C1 segment of cervical spinal cord (tissue), 14 donors: ENCODE data around the gene FAS.

Source experiments
- DNase-seq, 14 donors: peaks; one replicate each; lab custom pipeline; 2025; lab: John Stamatoyannopoulos, UW

The FAS gene

DNA sequence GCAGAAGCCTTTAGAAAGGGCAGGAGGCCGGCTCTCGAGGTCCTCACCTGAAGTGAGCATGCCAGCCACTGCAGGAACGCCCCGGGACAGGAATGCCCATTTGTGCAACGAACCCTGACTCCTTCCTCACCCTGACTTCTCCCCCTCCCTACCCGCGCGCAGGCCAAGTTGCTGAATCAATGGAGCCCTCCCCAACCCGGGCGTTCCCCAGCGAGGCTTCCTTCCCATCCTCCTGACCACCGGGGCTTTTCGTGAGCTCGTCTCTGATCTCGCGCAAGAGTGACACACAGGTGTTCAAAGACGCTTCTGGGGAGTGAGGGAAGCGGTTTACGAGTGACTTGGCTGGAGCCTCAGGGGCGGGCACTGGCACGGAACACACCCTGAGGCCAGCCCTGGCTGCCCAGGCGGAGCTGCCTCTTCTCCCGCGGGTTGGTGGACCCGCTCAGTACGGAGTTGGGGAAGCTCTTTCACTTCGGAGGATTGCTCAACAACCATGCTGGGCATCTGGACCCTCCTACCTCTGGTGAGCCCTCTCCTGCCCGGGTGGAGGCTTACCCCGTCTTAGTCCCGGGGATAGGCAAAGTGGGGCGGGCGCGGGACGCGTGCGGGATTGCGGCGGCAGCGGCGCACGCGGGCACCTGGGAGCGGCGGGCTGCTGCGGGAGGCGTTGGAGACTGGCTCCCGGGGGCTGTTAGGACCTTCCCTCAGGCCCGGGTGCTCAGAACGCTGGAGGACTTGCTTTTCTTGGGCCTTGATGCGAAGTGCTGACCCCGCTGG lies at the start of gene FAS:
TSS of gene FAS (plus strand) at position 415 of the 777 bp plus-strand sequence. CDS start at position 494, 79 bp downstream.
- DNase-seq, result peak in 11 of 14 donors; percentile 17 to 85 (median 63)

DNA sequence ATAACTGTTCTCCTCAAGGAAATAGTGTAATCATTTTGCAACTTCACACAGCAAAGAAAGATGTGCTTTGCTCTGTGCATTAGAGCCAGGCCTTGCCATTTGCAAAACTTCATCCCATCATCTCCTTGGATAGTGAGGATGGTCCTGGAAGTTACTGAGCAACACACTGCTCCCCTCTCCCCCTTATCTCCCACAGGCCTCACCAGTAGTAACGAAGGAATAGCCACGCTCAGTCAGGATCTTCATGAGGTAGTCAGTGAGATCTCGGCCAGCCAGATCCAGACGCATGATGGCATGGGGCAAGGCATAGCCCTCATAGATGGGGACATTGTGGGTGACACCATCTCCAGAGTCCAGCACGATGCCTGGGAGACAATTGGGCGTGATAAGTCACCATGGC lies 49.6 kb upstream of the FAS start:
- no peak for DNase-seq

DNA sequence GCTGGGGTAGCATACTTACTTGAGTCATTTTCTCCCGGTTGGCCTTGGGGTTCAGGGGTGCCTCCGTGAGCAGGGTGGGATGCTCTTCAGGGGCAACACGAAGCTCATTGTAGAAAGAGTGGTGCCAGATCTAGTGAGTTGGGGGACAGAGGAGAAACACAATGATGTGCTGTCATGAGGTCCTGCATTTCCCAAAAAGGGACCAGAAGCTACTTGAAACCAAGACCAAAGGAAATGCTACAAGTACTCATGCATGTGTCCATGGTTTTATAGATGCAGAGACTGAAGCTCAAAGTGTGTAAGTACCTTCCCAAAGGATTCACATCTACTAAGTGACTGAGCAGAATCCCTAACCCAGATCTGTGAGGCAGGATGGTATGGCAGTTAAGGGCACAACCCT lies 46.8 kb upstream of the FAS start:
- no peak for DNase-seq

DNA sequence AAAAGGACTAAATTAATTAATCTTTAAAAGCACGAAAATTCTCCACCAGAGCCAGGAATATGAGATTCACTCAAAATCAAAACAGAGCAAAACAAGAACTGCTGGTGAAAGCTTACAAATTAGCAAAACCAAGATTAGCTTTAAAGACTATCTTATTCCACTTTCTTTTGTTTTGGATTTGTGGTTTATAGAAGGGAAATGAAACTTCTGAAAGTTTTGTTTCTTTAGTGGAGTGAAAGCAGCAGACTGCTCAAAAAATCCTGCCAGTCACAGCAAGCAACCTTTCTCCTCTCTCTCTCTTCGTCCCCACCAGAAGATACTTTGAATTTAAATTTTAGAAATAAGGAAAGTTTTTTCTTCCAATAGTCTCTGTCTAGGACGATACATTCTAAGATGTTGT lies 45.8 kb upstream of the FAS start:
- no peak for DNase-seq

DNA sequence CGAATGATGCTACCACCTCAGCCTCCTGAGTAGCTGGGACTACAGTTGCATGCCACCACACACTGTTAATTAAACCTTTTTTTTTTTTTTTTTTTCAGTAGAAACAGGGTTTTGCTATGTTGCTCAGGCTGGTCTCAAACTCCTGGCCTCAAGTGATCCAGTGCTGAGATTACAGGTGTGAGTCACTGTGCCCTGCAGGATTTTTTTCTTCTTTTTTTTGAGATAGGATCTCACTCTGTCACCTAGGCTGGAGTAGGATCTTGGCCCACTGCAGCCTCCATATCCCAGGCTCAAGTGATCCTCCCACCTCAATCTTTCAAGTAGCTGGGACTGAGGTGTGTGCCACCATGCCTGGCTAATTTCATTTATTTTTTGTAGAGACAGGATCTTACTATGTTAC lies 44.4 kb upstream of the FAS start:
- no peak for DNase-seq

DNA sequence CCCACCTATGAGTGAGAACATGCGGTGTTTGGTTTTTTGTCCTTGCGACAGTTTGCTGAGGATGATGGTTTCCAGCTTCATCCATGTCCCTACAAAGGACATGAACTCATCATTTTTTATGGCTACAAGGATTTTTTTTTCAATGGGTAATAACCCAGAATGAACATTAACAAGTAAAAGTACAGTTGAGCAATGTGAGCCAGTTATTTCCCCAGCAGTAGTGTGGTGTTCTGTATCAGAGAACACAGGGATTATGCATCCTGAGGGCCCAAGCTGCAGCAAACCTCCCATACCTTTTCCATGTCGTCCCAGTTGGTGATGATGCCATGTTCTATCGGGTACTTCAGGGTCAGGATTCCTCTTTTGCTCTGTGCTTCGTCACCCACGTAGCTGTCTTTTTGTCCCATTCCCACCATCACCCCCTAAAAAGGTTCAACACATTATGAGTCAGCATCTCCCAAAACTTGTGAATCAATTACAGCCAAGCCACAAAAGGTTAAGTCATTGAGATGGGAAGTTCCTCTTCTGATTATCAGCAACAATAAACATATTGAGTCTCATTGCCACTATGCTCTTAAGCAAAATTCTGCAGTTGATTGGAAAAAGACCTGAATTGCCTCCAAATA lies 43.5 kb upstream of the FAS start:
- DNase-seq, result no peak

DNA sequence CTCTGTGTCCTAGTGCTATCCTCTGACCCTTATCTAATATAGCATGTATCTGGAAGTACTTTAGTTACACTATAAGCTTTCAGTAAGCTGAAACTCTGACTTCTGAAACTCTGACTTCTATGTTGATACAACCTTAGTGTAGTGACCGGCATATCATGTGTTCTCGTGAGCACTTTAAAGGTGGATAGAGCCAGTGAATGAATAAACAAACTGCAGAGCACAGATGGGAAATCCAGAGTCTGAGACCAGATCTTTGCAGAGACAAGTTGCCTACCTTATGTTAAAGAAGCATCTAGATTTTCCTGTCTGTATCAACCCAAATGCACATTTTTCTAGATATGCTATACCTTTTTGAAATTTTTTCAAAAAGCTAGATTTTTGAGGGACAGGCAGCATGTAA lies 41.5 kb upstream of the FAS start:
- DNase-seq, result no peak

DNA sequence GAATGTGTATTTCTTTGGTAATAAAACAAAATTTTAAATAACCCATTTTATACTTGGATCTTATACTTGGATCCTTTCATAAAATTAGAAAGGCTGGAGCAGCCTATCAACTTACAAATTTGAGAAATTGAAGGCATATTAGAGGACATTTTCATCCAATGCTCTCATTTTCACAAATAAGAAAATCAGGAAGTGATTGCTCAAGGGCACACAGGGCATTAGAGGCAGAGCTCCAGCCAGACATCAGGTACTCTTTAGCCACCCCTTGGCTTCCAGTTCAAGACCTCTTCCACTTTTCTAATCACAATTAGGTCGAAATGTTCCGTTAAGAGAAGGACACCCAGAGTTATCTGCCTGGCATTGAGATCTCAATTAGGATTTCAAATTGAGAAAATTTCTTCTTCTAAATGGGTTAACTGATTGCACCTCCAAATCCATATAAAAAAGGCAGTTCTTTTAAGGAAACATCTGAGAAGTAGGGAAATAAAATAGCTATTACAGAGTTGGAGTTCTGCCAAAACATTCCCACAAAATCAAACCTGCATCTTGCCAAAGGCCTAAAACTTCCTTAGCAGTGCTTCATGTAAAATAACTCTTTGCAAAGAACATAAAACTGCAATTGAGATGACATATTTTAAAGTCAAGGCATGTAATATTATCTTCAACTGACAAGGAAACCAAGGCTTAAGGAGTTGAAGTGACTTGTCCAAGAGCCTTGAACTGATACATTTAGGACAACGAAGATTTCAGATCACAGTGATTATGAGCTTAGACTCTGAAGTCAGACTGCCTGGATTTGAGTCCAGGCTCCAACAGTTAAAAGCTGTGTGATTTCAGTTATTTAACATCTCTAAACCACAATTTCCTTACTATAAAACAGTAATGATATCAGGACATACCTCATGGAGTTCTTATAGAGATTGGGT lies 40.4 kb upstream of the FAS start:
- DNase-seq, result no peak

DNA sequence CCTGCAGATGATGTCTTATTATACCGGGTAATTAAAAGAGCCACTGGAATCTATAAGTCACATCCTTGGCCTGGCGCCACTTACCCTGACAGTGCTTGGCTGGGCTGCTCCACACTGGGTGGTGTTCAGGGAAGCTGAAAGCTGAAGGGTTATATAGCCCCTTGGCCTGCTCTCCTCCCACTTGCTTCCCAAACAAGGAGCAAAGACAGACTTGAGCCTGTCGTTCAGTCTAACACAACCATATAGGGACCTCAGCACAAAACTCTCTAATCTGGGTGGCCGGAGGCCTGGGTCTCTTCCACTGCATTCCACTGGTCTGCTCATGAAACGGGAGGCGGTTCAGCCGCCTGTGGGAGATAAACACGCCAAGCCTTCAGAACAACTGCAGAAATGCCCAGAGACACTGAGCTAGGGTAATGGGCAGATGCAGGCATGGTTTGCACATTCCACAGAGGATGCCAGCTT lies 37.9 kb upstream of the FAS start, which contains the start of gene ACTA2:
TSS of gene ACTA2 (minus strand) at position 127 of the 465 bp plus-strand sequence. CDS start 3,843 bp downstream, outside the sequence.
- DNase-seq, result no peak

DNA sequence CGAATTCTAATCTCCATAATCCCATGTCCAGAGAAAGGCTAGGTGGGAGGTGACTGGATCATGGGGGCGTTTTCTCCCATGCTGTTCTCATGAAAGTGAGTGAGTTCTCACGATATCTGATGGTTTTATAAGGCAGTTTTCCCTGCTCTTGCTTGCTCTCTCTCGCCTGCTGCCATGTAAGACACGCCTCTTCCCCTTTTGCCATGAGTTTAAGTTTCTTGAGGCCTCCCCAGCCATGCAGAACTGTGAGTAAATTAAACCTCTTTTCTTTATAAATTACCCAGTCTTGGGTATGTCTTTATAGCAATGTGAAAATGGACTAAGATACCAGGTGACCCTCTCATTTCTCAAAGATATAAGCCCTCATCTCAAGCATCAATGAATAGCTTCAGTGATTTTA lies 36.9 kb upstream of the FAS start:
- no peak for DNase-seq

DNA sequence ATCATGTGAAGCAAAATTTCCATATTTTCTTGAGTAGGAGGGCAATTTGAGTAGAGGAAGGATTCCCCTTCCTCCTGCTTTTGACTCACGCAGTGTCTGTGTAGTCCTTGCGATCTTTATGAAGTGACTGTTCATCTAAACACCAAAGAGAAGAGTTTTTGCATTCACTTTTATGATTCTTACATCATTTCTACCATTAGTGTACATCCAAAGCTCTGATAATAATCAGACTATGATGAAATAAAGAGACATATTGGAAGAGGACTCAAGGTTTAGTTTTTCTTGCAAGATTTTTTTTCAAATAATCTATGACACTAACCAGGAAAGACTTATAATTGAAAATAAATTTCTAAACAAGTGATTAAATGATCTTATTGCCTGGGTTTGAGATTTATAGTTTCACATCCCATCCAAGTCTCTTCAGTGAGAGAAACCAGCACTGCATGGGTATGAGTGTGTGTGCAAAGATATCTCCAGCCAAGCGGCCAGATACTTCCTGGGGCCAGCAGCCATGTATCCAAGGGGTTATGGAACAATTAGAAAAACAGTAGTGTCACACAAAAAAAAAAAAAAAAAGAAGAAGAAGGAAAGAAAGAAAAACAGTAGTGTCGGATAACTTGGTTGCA lies 36.0 kb upstream of the FAS start:
- DNase-seq, result no peak

DNA sequence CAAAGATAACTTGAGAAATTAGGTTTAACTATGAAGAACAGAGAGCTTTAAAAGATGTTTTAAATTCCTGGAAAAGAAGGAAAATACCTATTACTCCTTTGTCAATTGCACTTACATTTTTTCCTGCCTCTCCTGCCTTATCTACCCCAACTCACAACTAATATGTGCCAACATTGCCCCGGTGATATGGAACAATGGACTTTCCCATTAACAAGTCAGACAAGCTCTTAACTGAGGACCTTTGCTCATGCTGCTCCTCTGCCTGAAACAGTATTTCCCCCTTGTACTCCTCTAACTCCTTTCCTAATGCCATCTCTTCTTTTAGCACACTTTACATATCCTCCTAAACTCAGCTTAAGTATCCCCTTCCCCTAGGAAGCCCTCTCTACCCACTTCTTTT lies 33.2 kb upstream of the FAS start:
- DNase-seq, result no peak

DNA sequence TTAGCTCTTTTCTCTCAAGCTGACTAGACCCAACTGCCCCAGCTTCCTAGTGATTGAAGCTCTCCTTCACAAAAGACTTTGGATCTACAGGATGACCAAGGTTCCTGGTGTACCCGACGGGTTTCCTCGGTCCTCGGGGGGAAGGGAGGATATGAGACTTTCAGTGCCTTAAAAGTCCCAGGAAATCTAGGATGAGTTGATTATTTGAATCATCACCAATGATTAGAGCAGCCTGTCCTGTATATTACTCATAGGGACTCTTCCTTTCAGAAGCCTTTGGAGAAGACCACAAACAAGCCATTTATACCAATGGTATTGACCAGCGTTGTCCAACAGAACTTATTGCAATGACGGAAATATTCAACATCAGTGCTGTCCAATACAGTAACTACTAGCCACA lies 31.9 kb upstream of the FAS start:
- DNase-seq, result no peak

DNA sequence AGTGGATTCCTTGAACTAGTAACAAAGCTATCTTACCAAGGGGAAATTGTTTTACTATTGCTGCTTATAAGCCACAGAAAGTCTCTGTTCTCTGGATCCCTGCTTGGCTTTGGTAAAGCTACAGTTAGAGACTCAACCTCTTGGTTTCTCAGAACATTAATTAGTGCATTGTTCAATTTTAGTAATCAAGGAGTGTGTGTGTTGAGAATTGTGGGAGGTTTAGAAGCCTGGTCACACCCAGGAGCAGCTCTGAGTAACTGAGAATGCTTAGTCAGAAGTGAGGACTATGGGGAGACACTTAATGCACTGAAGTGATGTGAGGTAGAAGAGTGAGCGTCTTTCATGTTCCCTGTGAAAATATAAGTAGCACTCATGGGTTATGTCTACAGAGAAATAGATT lies 29.8 kb upstream of the FAS start:
- no peak for DNase-seq

DNA sequence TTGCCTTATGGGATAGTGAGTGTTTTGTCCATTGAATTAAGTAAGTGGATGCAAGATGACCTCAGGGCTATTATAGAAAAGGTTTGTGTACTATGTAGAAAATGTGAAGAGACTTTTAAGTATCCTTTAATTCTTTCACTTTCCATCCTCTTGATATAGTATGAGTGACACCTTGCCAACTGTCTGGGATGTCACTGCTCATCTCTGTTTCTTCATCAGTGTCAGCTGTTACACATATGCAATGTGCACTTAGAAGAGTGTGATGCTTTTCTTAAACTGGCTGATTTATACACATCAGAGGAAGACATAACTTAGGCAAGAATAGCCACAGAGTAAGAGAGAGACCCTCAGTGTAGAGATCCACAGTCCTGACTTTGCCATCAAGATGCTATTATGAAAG lies 29.3 kb upstream of the FAS start:
- no peak for DNase-seq

DNA sequence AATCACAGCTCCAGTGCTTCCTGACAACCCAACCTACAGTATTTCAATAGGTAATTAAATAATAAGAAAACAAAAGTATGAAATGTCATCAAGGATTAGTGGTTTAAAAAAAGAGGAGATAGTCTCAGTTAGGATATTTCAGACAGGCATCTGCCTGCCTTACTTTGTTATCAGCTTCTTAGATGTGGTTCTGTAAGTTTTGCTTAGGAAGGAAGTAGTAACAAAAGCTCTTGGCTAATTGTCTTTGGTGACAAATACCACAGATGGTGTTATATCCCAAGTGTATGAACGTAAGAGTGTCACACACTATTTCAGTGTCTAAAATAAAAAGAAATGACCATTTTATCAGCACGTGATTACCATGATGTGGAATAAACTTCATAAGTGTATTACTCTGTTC lies 28.3 kb upstream of the FAS start:
- no peak for DNase-seq

DNA sequence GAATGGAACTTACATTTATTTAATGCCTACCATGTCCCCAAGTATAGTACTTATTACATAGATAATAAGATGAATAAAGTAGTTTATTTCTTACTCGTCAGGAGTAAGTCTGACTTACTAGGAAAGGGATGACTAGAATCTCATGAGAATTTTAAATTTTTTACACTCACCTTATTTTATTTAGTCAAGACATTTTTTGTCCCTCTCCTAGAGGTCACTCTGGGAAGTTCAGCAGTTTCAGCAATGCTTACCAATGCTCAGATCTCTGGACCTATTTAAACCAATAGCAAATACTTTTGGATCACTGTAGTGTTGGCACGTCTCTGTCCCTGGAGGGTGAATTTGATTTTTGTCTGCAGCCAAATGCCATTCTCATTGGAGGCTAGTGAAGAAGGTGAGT lies 27.3 kb upstream of the FAS start:
- no peak for DNase-seq

DNA sequence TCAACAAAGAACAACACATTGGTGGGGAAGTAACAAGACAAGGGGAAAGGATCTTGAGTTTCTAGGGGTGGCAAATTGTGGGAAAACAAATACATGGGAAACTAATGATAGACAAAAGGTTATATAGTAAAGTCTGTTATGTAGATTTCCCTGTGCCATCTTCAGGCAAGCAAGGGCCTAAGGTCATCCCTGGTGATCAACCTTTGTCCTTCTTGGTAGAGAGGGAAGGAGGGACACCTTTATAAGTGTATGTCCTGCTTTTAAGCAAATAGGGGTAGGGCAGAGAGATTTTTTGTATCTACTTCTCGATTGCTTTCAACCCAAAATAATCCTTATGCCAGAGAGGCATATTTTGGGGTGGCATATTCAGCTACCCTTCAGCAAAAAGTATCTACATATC lies 26.2 kb upstream of the FAS start:
- no peak for DNase-seq

DNA sequence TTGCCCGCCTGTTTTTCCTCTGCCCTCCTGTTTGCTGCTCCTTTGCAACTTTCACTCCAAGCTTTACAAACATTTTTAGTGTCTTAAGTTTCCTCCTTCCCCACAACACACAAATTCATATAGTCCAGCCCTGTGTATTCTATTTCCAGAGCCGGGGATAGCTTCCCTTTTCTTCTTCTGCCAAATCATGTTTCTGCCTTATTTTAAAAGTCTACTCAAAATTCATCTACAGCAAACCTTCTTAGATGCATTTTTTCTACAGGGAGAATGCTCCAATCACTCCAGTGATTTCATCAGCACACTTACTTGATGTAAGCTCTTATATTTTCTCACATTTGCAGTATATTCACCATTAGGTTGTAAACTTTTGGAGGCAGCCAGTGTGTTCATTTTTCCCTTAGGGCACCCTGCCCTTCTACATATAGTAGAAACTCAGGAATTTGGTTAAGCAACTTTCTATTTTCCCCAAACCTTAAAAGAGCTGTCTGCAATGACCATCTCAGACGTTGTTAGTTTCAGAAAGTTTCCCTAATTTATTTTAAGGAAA lies 25.7 kb upstream of the FAS start:
- DNase-seq, result no peak

DNA sequence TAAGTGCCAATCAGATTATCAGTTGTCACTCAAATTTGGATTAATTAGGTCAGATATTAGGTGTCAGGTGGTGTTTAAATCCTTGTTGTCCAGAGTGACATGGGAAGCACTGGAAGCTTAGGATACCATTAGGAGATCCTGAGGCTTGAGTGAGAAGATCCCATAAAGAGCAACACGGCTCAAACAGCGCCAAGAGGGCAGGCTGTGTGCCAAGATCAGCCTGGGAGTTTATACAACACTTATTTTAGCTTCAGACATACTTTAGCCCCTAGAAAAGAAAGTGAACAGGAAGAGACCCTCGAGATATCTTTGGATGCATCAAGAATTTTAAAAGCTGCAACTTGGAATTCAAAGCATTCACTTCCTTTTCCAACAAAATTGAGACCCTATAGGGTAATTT lies 23.8 kb upstream of the FAS start:
- no peak for DNase-seq

DNA sequence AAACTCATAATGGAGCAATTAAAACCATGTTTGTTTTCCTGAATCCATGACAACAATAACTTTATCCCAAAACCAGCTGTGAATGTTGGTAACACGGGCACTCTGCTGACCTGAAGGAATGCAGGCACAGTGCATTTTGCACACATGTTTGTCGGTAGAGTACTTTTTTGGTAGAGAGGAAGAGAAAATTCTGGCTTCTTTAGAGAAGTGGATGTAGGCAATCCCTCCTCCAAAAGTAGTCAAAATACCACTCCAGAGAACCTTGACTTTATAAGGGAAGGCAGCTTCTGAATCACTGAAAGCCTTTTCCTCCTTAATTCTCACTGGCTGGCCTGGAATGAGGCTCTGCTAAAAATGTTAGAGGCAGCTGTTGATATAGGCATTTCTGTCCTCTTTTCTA lies 22.2 kb upstream of the FAS start:
- DNase-seq, result no peak
